ENCODE results near the gene ZSWIM8.

ZSWIM8 gene

DNA sequence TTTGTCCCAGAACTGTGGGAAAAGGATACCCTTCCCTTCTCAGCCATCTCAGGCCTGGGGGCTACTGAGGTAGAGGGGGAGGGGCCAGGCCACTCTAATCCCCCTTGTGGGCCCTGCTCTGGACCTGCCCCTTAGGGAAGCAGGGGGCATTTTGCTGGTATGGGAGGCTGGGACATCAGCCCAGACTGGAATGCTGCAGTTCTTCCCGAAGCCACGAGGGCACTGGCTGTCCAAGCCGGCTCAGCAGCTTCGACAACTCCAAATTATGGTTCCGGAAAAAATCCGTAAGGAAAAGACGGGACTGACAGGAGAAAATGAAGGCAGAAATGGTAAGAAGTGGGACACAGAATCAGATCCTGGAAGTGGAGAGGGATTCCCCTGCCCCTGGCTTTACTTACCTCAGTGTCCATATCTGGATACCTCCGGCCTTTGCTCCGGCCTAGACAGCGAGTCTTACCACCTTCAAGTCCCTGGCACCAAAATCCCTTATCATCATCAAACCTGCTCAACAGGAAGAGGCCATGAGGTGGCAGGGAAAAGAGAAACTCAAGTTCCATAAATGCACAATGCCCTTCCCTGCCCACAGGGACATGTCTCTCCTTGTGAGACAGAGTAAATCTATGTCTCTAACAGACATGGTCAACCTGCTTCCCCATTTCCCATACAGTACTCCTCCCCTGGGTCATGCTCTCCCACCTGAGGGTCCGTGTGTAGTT is 17.0 kb downstream of the ZSWIM8 start:
- Histone ChIP-seq H3K27me3 (ENCODE audit: insufficient read depth, poor library complexity, severe bottlenecking) (no peaks in the 10 kb centered on the region), H3K9me3 (ENCODE audit: severe bottlenecking) (no peaks in the 10 kb centered on the region), H3K4me1 (ENCODE audit: insufficient read depth, poor library complexity, severe bottlenecking) (no peaks in the 10 kb centered on the region), H3K36me3 (ENCODE audit: low read depth) (peaks cover 73% of the 10 kb centered on the region), H3K4me3 (ENCODE audit: severe bottlenecking) (no peak overlapping the region), H3K27ac (ENCODE audit: poor library complexity, severe bottlenecking) (no peak overlapping the region)
- ATAC-seq (ENCODE audit: low read depth), result no peak
- no peak for DNase-seq (ENCODE audit: low spot score)
- TF ChIP-seq, protein P1, sequence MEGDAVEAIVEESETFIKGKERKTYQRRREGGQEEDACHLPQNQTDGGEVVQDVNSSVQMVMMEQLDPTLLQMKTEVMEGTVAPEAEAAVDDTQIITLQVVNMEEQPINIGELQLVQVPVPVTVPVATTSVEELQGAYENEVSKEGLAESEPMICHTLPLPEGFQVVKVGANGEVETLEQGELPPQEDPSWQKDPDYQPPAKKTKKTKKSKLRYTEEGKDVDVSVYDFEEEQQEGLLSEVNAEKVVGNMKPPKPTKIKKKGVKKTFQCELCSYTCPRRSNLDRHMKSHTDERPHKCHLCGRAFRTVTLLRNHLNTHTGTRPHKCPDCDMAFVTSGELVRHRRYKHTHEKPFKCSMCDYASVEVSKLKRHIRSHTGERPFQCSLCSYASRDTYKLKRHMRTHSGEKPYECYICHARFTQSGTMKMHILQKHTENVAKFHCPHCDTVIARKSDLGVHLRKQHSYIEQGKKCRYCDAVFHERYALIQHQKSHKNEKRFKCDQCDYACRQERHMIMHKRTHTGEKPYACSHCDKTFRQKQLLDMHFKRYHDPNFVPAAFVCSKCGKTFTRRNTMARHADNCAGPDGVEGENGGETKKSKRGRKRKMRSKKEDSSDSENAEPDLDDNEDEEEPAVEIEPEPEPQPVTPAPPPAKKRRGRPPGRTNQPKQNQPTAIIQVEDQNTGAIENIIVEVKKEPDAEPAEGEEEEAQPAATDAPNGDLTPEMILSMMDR (IDR thresholded peaks at IDR 0.05; ENCODE audit: poor library complexity, severe bottlenecking), result no peak

DNA sequence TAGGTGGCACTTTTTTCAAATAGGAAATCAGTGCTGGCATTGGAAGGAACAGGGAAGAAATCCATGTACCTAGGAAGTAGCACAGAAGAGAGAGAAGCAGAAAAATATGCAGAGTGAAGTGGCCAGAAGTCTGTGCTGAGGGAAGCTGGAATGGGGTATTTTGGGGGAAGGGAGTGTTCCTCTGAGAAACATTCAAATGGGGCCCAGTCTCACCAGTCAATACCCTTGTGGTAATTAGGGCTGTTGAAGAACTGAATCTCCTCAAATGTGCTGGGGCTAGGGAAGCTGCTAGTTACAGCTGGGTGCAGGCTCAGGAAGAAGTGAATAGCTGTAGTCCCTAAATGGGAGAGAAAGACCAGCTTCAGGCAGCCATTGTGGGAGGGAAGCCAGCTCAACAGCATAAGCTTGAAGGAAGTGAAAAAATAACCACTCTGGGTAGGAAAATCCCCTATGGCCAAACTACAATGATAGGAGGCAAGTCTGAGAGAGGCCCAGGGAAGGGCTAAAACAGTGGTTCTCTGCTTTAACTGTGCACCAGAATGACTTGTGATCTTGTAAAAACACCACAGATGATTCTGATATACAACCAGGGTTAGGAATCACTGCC is 18.4 kb downstream of the ZSWIM8 start:
- Histone ChIP-seq H3K4me1 (ENCODE audit: insufficient read depth, poor library complexity, severe bottlenecking) (no peaks in the 10 kb centered on the region), H3K9me3 (ENCODE audit: severe bottlenecking) (no peaks in the 10 kb centered on the region), H3K36me3 (ENCODE audit: low read depth) (peaks cover 65% of the 10 kb centered on the region), H3K27ac (ENCODE audit: poor library complexity, severe bottlenecking) (no peak overlapping the region), H3K4me3 (ENCODE audit: severe bottlenecking) (no peak overlapping the region), H3K27me3 (ENCODE audit: insufficient read depth, poor library complexity, severe bottlenecking) (no peaks in the 10 kb centered on the region)
- no peak for ATAC-seq (ENCODE audit: low read depth)
- DNase-seq (ENCODE audit: low spot score), result no peak
- TF ChIP-seq, protein P1 (IDR thresholded peaks at IDR 0.05; ENCODE audit: poor library complexity, severe bottlenecking), result no peak

DNA sequence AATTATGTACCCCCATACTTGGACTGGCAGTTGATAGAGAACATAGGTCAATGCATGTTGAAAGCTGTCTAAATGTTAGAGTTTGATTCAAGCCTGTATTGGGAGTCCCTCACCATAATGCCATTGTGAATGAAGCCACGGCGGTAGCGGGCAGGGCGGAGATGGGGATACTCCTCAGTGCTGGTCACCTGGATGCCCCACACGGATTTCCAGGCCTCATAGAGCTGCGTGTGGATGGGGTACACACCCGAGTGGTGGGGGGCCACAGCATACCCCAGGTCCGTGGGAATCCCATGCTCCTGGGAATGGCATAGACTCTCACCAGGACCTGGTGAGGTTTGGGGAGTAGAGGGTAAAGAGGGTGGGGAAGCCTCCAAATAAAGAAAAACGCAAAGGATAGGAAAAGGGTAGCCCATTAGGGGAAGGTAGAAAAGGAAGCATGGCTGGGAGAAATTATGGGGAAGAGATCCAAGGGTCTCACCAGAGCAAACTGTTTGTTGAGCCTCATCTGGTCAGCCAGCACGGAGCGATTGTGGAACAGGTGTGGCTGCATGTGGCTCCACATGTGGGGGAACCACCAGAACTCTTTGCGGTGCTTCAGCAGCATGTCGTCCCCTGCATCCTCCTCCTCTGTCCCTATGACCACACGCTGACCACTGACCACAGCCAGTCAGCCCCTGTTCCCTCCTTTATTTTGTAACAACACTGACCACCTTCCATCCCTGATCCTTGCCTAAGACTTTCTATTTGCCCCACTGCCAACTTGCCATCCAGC is 21.0 kb downstream of the ZSWIM8 start:
- H3K27me3 ChIP-seq (ENCODE audit: insufficient read depth, poor library complexity, severe bottlenecking), result no peaks in the 10 kb centered on the region
- H3K27ac ChIP-seq (ENCODE audit: poor library complexity, severe bottlenecking), result no peak overlapping the region
- TF ChIP-seq, protein P1 (IDR thresholded peaks at IDR 0.05; ENCODE audit: poor library complexity, severe bottlenecking), result no peak
- DNase-seq (ENCODE audit: low spot score), result no peak
- peaks cover 62% of the 10 kb centered on the region for H3K36me3 ChIP-seq (ENCODE audit: low read depth)
- ATAC-seq (ENCODE audit: low read depth), result no peak
- H3K4me1 ChIP-seq (ENCODE audit: insufficient read depth, poor library complexity, severe bottlenecking), result peaks cover 2% of the 10 kb centered on the region
- H3K9me3 ChIP-seq (ENCODE audit: severe bottlenecking), result no peaks in the 10 kb centered on the region
- H3K4me3 ChIP-seq (ENCODE audit: severe bottlenecking), result no peak overlapping the region

DNA sequence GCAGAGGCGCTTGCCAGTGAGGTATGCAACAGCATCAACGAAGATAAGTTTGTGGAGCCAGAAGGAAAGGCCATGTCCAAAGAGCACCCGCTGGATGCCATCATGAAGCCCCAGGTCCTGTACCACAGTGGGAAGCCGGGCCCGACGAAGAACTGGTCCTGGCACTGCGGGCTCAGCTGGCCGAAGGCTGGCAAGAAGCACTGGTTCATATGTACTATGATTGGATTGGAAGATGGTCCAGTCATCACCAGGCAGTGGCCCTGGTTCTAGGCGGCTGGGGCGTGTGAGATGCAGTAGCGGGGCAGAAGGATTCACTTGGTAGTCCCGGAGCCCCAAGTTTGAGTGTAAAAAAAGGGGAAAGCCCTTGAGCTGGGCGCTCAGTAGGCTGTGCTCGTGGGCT is 22.1 kb downstream of the ZSWIM8 start:
- no peak for ATAC-seq (ENCODE audit: low read depth)
- TF ChIP-seq, protein P1 (IDR thresholded peaks at IDR 0.05; ENCODE audit: poor library complexity, severe bottlenecking), result no peak
- H3K4me1 ChIP-seq (ENCODE audit: insufficient read depth, poor library complexity, severe bottlenecking), result peaks cover 2% of the 10 kb centered on the region
- DNase-seq (ENCODE audit: low spot score), result no peak
- no peak overlapping the region for H3K27ac ChIP-seq (ENCODE audit: poor library complexity, severe bottlenecking)
- H3K4me3 ChIP-seq (ENCODE audit: severe bottlenecking), result no peak overlapping the region
- H3K9me3 ChIP-seq (ENCODE audit: severe bottlenecking), result no peaks in the 10 kb centered on the region
- no peaks in the 10 kb centered on the region for H3K27me3 ChIP-seq (ENCODE audit: insufficient read depth, poor library complexity, severe bottlenecking)
- peaks cover 51% of the 10 kb centered on the region for H3K36me3 ChIP-seq (ENCODE audit: low read depth)
